Neural cell (in vitro differentiated cells): ENCODE results near the gene SNAP25. TPM values are rescaled to one million over a fixed set of nuclear protein-coding genes. Genes with fewer than 3 reads are reported as not detected.

Experiments used
- H2AFZ ChIP-seq: fragments of 200-600, 300-800 bp; sonication (generic), shearing (Covaris generic); 2 replicates; pipeline ENCODE4 v1.6.0; 2014; ENCODE audit warnings: low read depth, mild to moderate bottlenecking, antibody characterized with exemption, low read length, moderate library complexity
- H3F3A ChIP-seq: fragments of 200-600 bp; shearing (Covaris generic); 2 replicates; pipeline ENCODE4 v1.6.1; 2016; ENCODE audit warnings: mild to moderate bottlenecking, moderate library complexity, mixed read lengths, antibody characterized with exemption, low read length; ENCODE audit not compliant: insufficient read depth, poor library complexity, severe bottlenecking
- H3K27ac ChIP-seq: fragments of 200-600, 300-800 bp; sonication (generic), shearing (Covaris generic); 2 replicates; pipeline ENCODE4 v1.5.1; 2014; ENCODE audit warnings: mild to moderate bottlenecking, low read length, moderate library complexity
- H3K27me3 ChIP-seq: fragments of 300-800, 200-600 bp; sonication (generic), shearing (Covaris generic); 2 replicates; pipeline ENCODE4 v1.6.0; 2014; ENCODE audit warnings: mild to moderate bottlenecking, low read depth, low read length, moderate library complexity; ENCODE audit not compliant: insufficient read depth
- H3K36me3 ChIP-seq: fragments of 300-800, 200-600 bp; sonication (generic), shearing (Covaris generic); 2 replicates; pipeline ENCODE4 v1.5.1; 2014; ENCODE audit warnings: mild to moderate bottlenecking, antibody characterized with exemption, low read length, moderate library complexity; ENCODE audit not compliant: insufficient read depth
- H3K4me2 ChIP-seq: fragments of 300-800, 200-600 bp; sonication (generic), shearing (Covaris generic); 2 replicates; pipeline ENCODE4 v1.6.0; 2014; ENCODE audit warnings: mild to moderate bottlenecking, low read length
- H3K4me3 ChIP-seq: fragments of 300-800, 200-600 bp; sonication (generic), shearing (Covaris generic); 2 replicates; pipeline ENCODE4 v1.5.1; 2014; ENCODE audit warnings: mild to moderate bottlenecking, low read length, moderate library complexity
- H3K79me2 ChIP-seq: fragments of 200-600 bp; shearing (Covaris generic); replicated peaks from 2 replicates; pipeline ENCODE4 v1.6.0; 2014; ENCODE audit warnings: mild to moderate bottlenecking, low read length, moderate library complexity; ENCODE audit not compliant: insufficient read depth
- H3K9ac ChIP-seq: fragments of 300-800, 200-600 bp; sonication (generic), shearing (Covaris generic); 2 replicates; pipeline ENCODE4 v1.6.1; 2016; ENCODE audit warnings: mild to moderate bottlenecking, low read length, mixed read lengths
- H3K9me2 ChIP-seq: fragments of 200-600 bp; shearing (Covaris generic); 2 replicates; pipeline ENCODE4 v1.6.1; 2016; ENCODE audit warnings: mild to moderate bottlenecking, low read length, mixed read lengths; ENCODE audit not compliant: insufficient read depth
- H3K9me3 ChIP-seq: fragments of 200-600, 300-800 bp; sonication (generic), shearing (Covaris generic); 2 replicates; pipeline ENCODE4 v1.6.1; 2016; ENCODE audit warnings: mild to moderate bottlenecking, mixed run types, low read length, moderate library complexity, mixed read lengths
- H4K20me1 ChIP-seq: fragments of 200-600 bp; shearing (Covaris generic); 2 replicates; pipeline ENCODE4 v1.6.1; 2016; ENCODE audit warnings: mild to moderate bottlenecking, mixed run types; ENCODE audit not compliant: insufficient read depth
- EP300 ChIP-seq: fragments of 450-650 bp; conservative IDR thresholded peaks from 2 replicates; pipeline ENCODE4 v1.6.1; 2014; ENCODE audit warnings: antibody characterized with exemption, mild to moderate bottlenecking, moderate library complexity; ENCODE audit not compliant: poor library complexity, severe bottlenecking
- EZH2 ChIP-seq: fragments of 200-600, 300-800 bp; shearing (Covaris generic), sonication (generic); IDR thresholded peaks from 2 replicates; pipeline ENCODE4 v1.6.1; 2014; ENCODE audit warnings: antibody characterized with exemption, low read length, borderline replicate concordance, mild to moderate bottlenecking; ENCODE audit not compliant: insufficient read depth, poor library complexity, severe bottlenecking
- MXI1 ChIP-seq: fragments of 450-650 bp; conservative IDR thresholded peaks from 2 replicates; pipeline ENCODE4 v1.6.1; 2014; ENCODE audit warnings: antibody characterized with exemption, mild to moderate bottlenecking; ENCODE audit not compliant: poor library complexity, severe bottlenecking
- POLR2AphosphoS5 ChIP-seq: IDR thresholded peaks from 2 replicates; pipeline ENCODE4 v1.6.1; 2012
- RAD21 ChIP-seq: fragments of 450-650 bp; conservative IDR thresholded peaks from 2 replicates; pipeline ENCODE4 v1.6.1; 2014; ENCODE audit warnings: antibody characterized with exemption, mild to moderate bottlenecking, moderate library complexity
- SMC3 ChIP-seq: fragments of 450-650 bp; conservative IDR thresholded peaks from 2 replicates; pipeline ENCODE4 v1.6.1; 2014; ENCODE audit warnings: antibody characterized with exemption, mild to moderate bottlenecking, moderate library complexity; ENCODE audit not compliant: poor library complexity
- TAF1 ChIP-seq: IDR thresholded peaks from 2 replicates; pipeline ENCODE4 v1.6.1; 2012; ENCODE audit warnings: low read depth
- polyA plus RNA-seq: library from polyadenylated mRNA; depleted of rRNA; stranded (reverse); fragments of >200 nt; gene quantifications from 2 replicates; pipeline ENCODE4 v1.2.3, GENCODE V29; 2014
- TF ChIP-seq, protein P1 (sequence below): IDR thresholded peaks from 2 replicates; pipeline ENCODE4 v1.6.1; 2012; ENCODE audit warnings: borderline replicate concordance
- TF ChIP-seq, protein P2 (sequence below): fragments of 450-650 bp; IDR thresholded peaks from 2 replicates; pipeline ENCODE4 v1.5.1; 2014; ENCODE audit warnings: antibody characterized with exemption, mild to moderate bottlenecking, moderate library complexity; ENCODE audit not compliant: poor library complexity, severe bottlenecking

The SNAP25 gene
- polyA plus RNA-seq, 1 donor from 2014 or later: 139 TPM

DNA sequence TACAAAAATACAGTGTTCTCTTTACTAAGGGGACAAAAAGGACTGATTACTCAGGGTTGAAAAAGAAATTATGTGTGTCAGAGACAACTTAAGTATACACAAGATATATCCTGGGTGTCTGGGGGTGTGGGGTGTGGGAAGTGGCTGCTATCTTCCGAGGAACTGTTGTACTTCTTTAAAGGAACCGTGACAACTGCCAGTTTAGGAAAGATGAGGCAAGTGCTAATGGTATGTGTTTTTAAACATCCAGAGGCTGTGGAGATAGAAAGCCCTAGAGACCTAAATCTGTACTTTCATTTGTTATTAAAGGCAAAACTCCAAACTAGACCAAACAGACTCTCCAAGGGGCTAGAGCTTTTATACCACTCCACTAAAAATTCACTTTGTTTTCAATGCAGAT is 95.6 kb downstream of the SNAP25 start:
- Histone ChIP-seq H3K27me3 (no peaks in the 10 kb centered on the region), H2AFZ (no peak overlapping the region), H3K9me3 (no peaks in the 10 kb centered on the region), H3K9me2 (no peaks in the 10 kb centered on the region), H3F3A (no peaks in the 10 kb centered on the region), H4K20me1 (no peaks in the 10 kb centered on the region), H3K79me2 (no peaks in the 10 kb centered on the region), H3K9ac (no peak overlapping the region), H3K27ac (no peak overlapping the region), H3K4me2 (no peak overlapping the region), H3K36me3 (no peaks in the 10 kb centered on the region), H3K4me3 (no peak overlapping the region)
- no peak for TF ChIP-seq SMC3
- TF ChIP-seq MXI1: no peak
- TF ChIP-seq, protein P1, sequence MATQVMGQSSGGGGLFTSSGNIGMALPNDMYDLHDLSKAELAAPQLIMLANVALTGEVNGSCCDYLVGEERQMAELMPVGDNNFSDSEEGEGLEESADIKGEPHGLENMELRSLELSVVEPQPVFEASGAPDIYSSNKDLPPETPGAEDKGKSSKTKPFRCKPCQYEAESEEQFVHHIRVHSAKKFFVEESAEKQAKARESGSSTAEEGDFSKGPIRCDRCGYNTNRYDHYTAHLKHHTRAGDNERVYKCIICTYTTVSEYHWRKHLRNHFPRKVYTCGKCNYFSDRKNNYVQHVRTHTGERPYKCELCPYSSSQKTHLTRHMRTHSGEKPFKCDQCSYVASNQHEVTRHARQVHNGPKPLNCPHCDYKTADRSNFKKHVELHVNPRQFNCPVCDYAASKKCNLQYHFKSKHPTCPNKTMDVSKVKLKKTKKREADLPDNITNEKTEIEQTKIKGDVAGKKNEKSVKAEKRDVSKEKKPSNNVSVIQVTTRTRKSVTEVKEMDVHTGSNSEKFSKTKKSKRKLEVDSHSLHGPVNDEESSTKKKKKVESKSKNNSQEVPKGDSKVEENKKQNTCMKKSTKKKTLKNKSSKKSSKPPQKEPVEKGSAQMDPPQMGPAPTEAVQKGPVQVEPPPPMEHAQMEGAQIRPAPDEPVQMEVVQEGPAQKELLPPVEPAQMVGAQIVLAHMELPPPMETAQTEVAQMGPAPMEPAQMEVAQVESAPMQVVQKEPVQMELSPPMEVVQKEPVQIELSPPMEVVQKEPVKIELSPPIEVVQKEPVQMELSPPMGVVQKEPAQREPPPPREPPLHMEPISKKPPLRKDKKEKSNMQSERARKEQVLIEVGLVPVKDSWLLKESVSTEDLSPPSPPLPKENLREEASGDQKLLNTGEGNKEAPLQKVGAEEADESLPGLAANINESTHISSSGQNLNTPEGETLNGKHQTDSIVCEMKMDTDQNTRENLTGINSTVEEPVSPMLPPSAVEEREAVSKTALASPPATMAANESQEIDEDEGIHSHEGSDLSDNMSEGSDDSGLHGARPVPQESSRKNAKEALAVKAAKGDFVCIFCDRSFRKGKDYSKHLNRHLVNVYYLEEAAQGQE: no peak
- no peak for TF ChIP-seq EP300
- no peak for TF ChIP-seq RAD21
- no peak for TF ChIP-seq EZH2
- TF ChIP-seq TAF1: no peak
- no peak for TF ChIP-seq POLR2AphosphoS5
- TF ChIP-seq, protein P2, sequence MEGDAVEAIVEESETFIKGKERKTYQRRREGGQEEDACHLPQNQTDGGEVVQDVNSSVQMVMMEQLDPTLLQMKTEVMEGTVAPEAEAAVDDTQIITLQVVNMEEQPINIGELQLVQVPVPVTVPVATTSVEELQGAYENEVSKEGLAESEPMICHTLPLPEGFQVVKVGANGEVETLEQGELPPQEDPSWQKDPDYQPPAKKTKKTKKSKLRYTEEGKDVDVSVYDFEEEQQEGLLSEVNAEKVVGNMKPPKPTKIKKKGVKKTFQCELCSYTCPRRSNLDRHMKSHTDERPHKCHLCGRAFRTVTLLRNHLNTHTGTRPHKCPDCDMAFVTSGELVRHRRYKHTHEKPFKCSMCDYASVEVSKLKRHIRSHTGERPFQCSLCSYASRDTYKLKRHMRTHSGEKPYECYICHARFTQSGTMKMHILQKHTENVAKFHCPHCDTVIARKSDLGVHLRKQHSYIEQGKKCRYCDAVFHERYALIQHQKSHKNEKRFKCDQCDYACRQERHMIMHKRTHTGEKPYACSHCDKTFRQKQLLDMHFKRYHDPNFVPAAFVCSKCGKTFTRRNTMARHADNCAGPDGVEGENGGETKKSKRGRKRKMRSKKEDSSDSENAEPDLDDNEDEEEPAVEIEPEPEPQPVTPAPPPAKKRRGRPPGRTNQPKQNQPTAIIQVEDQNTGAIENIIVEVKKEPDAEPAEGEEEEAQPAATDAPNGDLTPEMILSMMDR: no peak

DNA sequence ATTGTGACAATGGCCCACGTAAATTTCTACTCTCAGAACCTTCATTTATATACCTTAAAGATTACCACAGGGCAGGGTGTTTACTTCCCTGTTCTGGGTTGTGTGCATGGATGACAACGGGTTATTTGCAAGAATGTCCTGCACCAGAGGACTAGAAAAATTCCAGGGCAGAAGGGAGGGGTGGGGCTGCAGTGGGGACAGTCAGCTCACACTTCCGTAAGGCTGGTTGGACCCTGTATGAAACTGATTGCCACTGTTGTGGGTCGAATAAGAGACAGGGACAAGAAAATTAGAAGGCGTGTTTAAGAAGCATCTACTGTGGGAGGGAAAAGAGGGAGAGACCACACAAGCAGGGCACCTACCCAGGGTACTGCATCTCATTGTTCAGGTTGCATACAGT is 96.5 kb downstream of the SNAP25 start:
- H3K36me3 ChIP-seq: no peaks in the 10 kb centered on the region
- no peak overlapping the region for H3K9ac ChIP-seq
- no peaks in the 10 kb centered on the region for H3K9me3 ChIP-seq
- no peaks in the 10 kb centered on the region for H3F3A ChIP-seq
- no peak overlapping the region for H2AFZ ChIP-seq
- no peaks in the 10 kb centered on the region for H3K79me2 ChIP-seq
- H3K9me2 ChIP-seq: no peaks in the 10 kb centered on the region
- no peak overlapping the region for H3K4me2 ChIP-seq
- TF ChIP-seq SMC3: no peak
- TF ChIP-seq, protein P1: no peak
- no peak for TF ChIP-seq TAF1
- H3K4me3 ChIP-seq: no peak overlapping the region
- no peaks in the 10 kb centered on the region for H4K20me1 ChIP-seq
- H3K27ac ChIP-seq: no peak overlapping the region
- H3K27me3 ChIP-seq: no peaks in the 10 kb centered on the region
